Muscle layer of duodenum (tissue), 2 donors: Measurements from ENCODE around the gene HERPUD2.

ENCODE experiments used
- H3K27ac ChIP-seq: one replicate; pipeline ENCODE4 v1.7.0; 2013; ENCODE audit warnings: mild to moderate bottlenecking, low read length
- H3K27me3 ChIP-seq: one replicate; pipeline ENCODE4 v1.7.0; 2013; ENCODE audit warnings: low read depth, mild to moderate bottlenecking, control low read depth, low read length
- H3K36me3 ChIP-seq, 2 donors: one replicate each; pipeline ENCODE4 v1.7.0; 2013; ENCODE audit warnings: low read length in 2 of 2, control low read depth in 1 of 2, mild to moderate bottlenecking in 1 of 2; ENCODE audit not compliant: insufficient read depth in 2 of 2, control insufficient read depth in 1 of 2
- H3K4me1 ChIP-seq, 2 donors: one replicate each; pipeline ENCODE4 v1.7.0; 2013; ENCODE audit warnings: low read length in 2 of 2, mild to moderate bottlenecking in 2 of 2, control low read depth in 1 of 2, moderate library complexity in 1 of 2; ENCODE audit not compliant: insufficient read depth in 2 of 2, control insufficient read depth in 1 of 2
- H3K4me3 ChIP-seq, 2 donors: one replicate each; pipeline ENCODE4 v1.7.0; 2013; ENCODE audit warnings: low read length in 2 of 2, low read depth in 1 of 2, mild to moderate bottlenecking in 1 of 2
- H3K9me3 ChIP-seq, 2 donors: one replicate each; pipeline ENCODE4 v1.7.0; 2013; ENCODE audit warnings: low read length in 2 of 2, control low read depth in 1 of 2, mild to moderate bottlenecking in 1 of 2; ENCODE audit not compliant: control insufficient read depth in 1 of 2
- donor health status: healthy.

HERPUD2 gene

GRCh38 chr7:35725280-35725680 lies 30.3 kb upstream of the HERPUD2 start:
- no peak overlapping the region for H3K27ac ChIP-seq
- H3K4me1 ChIP-seq, result peaks cover 8 to 28% of the 10 kb centered on the region in 2 donors
- H3K4me3 ChIP-seq, result no peak overlapping the region
- H3K9me3 ChIP-seq, result no peaks in the 10 kb centered on the region
- no peaks in the 10 kb centered on the region for H3K36me3 ChIP-seq
- no peaks in the 10 kb centered on the region for H3K27me3 ChIP-seq

DNA sequence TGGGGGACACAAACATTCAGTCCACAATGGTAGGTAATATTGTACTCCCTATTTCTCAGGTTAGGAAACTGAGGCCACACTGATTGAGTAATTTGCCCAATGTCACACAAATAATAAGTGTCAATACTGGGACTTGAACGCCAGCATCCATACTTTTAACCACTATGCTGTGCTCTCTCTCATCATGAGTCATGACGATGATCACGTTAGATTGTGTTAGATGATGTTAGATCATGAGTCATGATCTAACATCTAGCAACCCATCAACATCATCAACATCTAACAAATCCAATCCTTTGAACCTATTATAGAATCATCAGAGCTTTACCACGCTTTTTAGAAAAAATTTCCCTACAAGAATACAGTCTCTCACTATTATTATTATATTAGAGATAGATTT lies 28.1 kb upstream of the HERPUD2 start:
- H3K4me1 ChIP-seq, result peaks cover 0 to 8% of the 10 kb centered on the region in 2 donors
- no peaks in the 10 kb centered on the region for H3K27me3 ChIP-seq
- H3K4me3 ChIP-seq, result no peak overlapping the region
- no peaks in the 10 kb centered on the region for H3K36me3 ChIP-seq
- no peaks in the 10 kb centered on the region for H3K9me3 ChIP-seq
- no peak overlapping the region for H3K27ac ChIP-seq

DNA sequence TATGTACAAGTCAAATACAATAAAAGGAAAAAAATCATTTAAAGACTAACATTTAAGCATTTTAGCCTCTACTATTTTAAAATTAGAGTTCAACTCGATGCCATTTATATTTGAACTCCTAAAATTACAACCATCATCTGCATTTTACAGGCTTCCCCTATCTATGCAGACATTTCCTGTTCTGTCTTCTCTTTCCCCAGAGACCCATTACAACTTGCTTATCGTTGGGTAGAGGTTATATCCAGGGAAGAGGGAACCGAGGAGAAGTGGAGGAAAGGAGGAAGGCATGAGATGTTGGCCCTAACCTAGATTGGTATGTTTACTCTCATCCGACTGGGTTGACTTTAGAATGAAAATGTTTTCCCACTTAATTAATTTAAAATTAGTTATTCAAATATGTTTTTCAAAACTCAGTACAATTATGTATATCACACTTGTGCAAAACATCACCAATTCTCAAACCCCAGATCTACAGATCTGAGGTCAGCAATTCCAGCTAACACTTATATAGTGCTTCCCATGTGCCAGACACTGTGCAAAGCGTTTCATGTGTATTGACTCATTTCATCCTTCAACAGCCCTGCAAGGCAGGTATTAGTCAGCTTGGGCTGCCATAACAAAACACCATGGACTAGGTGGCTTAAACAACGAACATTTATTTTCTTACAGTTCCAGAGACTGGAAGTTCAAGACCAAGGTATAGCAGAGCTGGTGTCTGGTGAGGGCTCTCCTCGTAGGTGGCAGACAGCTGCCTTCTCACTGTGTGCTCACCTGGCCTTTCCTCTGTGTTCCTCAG lies 27.3 kb upstream of the HERPUD2 start:
- no peak overlapping the region for H3K27ac ChIP-seq
- H3K9me3 ChIP-seq, result no peaks in the 10 kb centered on the region
- no peak overlapping the region for H3K4me3 ChIP-seq
- H3K4me1 ChIP-seq, result peaks cover 0 to 3% of the 10 kb centered on the region in 2 donors
- H3K36me3 ChIP-seq, result no peaks in the 10 kb centered on the region
- H3K27me3 ChIP-seq, result no peaks in the 10 kb centered on the region

DNA sequence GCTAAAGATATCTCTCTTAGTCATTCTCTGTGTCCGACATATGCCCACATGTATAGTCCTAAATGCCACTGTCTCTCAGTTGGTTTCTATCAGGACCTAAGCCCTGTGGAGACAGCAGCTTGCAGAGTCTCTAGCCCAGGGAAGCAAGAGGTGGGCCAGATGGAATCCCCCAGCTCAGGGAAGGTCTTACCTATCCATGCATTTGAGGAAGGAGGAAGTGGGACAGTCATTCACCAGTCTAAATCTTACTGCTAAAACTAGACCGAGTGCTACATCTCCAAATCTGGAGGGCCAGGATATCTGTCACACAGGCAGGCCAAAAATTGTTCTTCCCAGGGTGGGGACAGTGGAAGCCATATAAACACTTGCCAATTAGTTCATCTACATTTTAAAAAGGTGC lies 26.4 kb upstream of the HERPUD2 start:
- H3K27me3 ChIP-seq, result no peaks in the 10 kb centered on the region
- H3K4me3 ChIP-seq, result no peak overlapping the region
- no peaks in the 10 kb centered on the region for H3K36me3 ChIP-seq
- H3K27ac ChIP-seq, result no peak overlapping the region
- peaks cover 4 to 11% of the 10 kb centered on the region in 2 donors for H3K4me1 ChIP-seq
- H3K9me3 ChIP-seq, result no peaks in the 10 kb centered on the region

DNA sequence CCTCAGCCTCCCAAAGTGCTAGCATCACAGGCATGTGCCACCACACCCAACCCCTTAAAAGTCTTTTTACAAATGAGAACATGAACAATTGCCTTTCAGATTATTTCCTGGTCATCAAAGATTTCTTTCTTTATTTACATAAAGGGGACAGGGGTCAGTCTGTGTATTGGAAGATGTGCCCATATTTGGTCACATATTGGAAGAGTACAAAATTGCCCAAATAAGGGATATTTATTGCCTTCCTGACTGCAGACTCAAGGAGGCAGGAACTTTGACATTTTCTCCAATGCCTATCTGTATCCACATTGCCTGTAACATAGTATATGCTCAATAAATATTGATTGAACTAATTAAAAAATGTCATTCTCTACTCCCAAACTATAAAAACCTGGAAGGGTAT lies 25.9 kb upstream of the HERPUD2 start:
- Histone ChIP-seq H3K4me3 (no peak overlapping the region), H3K27me3 (no peaks in the 10 kb centered on the region), H3K4me1 (peaks cover 4 to 12% of the 10 kb centered on the region in 2 donors), H3K36me3 (no peaks in the 10 kb centered on the region), H3K27ac (no peak overlapping the region), H3K9me3 (no peaks in the 10 kb centered on the region)

DNA sequence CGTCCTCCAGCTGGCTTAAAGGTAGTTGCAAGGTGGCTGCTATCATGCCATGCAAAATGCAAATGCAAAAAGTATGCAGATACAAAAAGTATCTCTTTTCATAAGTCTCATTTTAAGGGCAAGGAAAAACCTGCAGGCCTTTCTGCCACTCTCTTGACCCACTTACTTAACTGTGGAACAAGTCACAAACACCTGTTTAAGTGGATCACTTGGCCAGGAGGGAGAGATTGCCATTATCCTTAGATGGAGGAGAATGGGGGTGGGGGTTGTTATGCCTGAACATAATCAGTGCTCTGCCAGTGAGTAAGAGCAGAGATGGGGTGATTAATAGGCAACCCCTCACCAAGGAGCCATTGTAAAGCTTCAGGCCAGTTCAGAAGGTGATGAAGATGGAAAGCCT lies 25.1 kb upstream of the HERPUD2 start:
- H3K27ac ChIP-seq, result no peak overlapping the region
- peaks cover 4 to 12% of the 10 kb centered on the region in 2 donors for H3K4me1 ChIP-seq
- H3K9me3 ChIP-seq, result no peaks in the 10 kb centered on the region
- H3K27me3 ChIP-seq, result no peaks in the 10 kb centered on the region
- H3K36me3 ChIP-seq, result no peaks in the 10 kb centered on the region
- no peak overlapping the region for H3K4me3 ChIP-seq

- Histone ChIP-seq H3K9me3 (no peaks in the 10 kb centered on the region), H3K27ac (no peak overlapping the region), H3K4me1 (peaks cover 4 to 12% of the 10 kb centered on the region in 2 donors), H3K4me3 (no peak overlapping the region), H3K36me3 (no peaks in the 10 kb centered on the region), H3K27me3 (no peaks in the 10 kb centered on the region)
Observed at GRCh38 chr7:35718047-35718446, 23.1 kb upstream of the HERPUD2 start.

DNA sequence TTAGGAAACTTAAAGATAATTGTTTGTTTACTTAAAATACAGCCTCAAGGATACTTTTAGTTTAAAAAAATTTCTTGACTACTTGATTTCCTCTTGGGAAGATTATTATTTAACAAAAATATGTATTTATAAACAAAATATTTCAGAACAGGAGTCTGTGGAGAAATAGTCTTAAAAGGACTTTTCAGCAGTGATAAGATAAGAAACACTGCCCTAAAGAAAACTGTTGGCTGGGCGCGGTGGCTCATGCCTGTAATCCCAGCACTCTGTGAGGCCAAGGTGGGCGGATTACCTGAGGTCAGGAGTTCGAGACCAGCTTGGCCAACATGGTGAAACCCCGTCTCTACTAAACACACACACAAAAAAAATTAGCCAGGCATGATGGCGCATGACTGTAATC lies 22.6 kb upstream of the HERPUD2 start:
- Histone ChIP-seq H3K36me3 (no peaks in the 10 kb centered on the region), H3K9me3 (no peaks in the 10 kb centered on the region), H3K4me1 (peaks cover 4 to 12% of the 10 kb centered on the region in 2 donors), H3K4me3 (no peak overlapping the region), H3K27me3 (no peaks in the 10 kb centered on the region), H3K27ac (no peak overlapping the region)

GRCh38 chr7:35717013-35717412 lies 22.1 kb upstream of the HERPUD2 start:
- peak overlapping the region; percentile 35 to 54 for H3K4me3 ChIP-seq
- H3K27ac ChIP-seq, result peak overlapping the region; percentile 35
- no peaks in the 10 kb centered on the region for H3K36me3 ChIP-seq
- H3K9me3 ChIP-seq, result no peaks in the 10 kb centered on the region
- no peaks in the 10 kb centered on the region for H3K27me3 ChIP-seq
- peaks cover 4 to 12% of the 10 kb centered on the region in 2 donors for H3K4me1 ChIP-seq

GRCh38 chr7:35716038-35716803 lies 21.3 kb upstream of the HERPUD2 start:
- H3K4me3 ChIP-seq, result peak overlapping the region; percentile 35 to 54

GRCh38 chr7:35714862-35715261 lies 19.9 kb upstream of the HERPUD2 start:
- no peak overlapping the region for H3K4me3 ChIP-seq
- H3K27ac ChIP-seq, result no peak overlapping the region
- peaks cover 4 to 14% of the 10 kb centered on the region in 2 donors for H3K4me1 ChIP-seq
- H3K9me3 ChIP-seq, result no peaks in the 10 kb centered on the region
- no peaks in the 10 kb centered on the region for H3K36me3 ChIP-seq
- no peaks in the 10 kb centered on the region for H3K27me3 ChIP-seq

More at GRCh38 chr7:35716038-35716803, 21.3 kb upstream of the HERPUD2 start:
- H3K9me3 ChIP-seq, result no peaks in the 10 kb centered on the region
- H3K4me1 ChIP-seq, result peaks cover 4 to 12% of the 10 kb centered on the region in 2 donors
- H3K27ac ChIP-seq, result peak overlapping the region; percentile 35
- H3K36me3 ChIP-seq, result no peaks in the 10 kb centered on the region
- H3K27me3 ChIP-seq, result no peaks in the 10 kb centered on the region
